H1 (cell line): Measurements from ENCODE around the gene KREMEN1. TPM values are rescaled to one million over a fixed set of nuclear protein-coding genes. Genes with fewer than 3 reads are reported as not detected.

ENCODE experiments used
- CTCF ChIA-PET: fragments of 300-600 bp; sonication (Branson Sonifier 250); formaldehyde crosslinking; loops from one replicate; lab custom pipeline; 2021; ENCODE audit not compliant: partially characterized antibody; lab: Charles Lee
- POLR2A ChIA-PET: fragments of 300-600 bp; sonication (Branson Sonifier 250); formaldehyde crosslinking; loops from one replicate; lab custom pipeline; 2021; ENCODE audit warnings: inconsistent platforms; ENCODE audit not compliant: partially characterized antibody; lab: Charles Lee
- DNase-seq, 2 experiments: peaks; one replicate each; pipeline versions ENCODE4 v3.0.0 to v3.0.0-alpha.2; 2010 to 2022; ENCODE audit warnings: low spot score in 2 of 2, low read depth in 1 of 2, mixed read lengths in 1 of 2
- FAIRE-seq: peaks from 2 replicates; lab custom pipeline; 2011; peaks lifted over from hg19 to GRCh38; lab: Jason Lieb, UNC
- H2AFZ ChIP-seq: 2 replicates; pipeline ENCODE4 v1.8.1; 2012; ENCODE audit warnings: low read length, inconsistent platforms
- H2AK5ac ChIP-seq: 2 replicates; pipeline ENCODE4 v1.6.1; 2013; ENCODE audit warnings: low read depth, low read length
- H2BK120ac ChIP-seq: replicated peaks from 2 replicates; pipeline ENCODE3; 2013; ENCODE audit warnings: low read depth, low read length, inconsistent platforms
- H2BK12ac ChIP-seq: 2 replicates; pipeline ENCODE4 v1.6.1; 2013; ENCODE audit warnings: low read depth, low read length
- H2BK15ac ChIP-seq: 2 replicates; pipeline ENCODE4 v1.6.1; 2013; ENCODE audit warnings: low read length
- H2BK20ac ChIP-seq: 2 replicates; pipeline ENCODE4 v1.6.1; 2013; ENCODE audit warnings: low read length
- H2BK5ac ChIP-seq: 2 replicates; pipeline ENCODE4 v1.6.1; 2013; ENCODE audit warnings: low read depth, low read length
- H3K14ac ChIP-seq: 2 replicates; pipeline ENCODE4 v1.6.1; 2013; ENCODE audit warnings: inconsistent platforms; ENCODE audit not compliant: insufficient read length
- H3K18ac ChIP-seq: 2 replicates; pipeline ENCODE4 v1.6.1; 2013; ENCODE audit warnings: low read length; ENCODE audit errors: extremely low read depth
- H3K23ac ChIP-seq: 2 replicates; pipeline ENCODE4 v1.6.1; 2013; ENCODE audit warnings: inconsistent platforms; ENCODE audit not compliant: insufficient read length
- H3K23me2 ChIP-seq: 2 replicates; pipeline ENCODE4 v1.6.1; 2013; ENCODE audit warnings: low read depth, low read length
- H3K27ac ChIP-seq: 2 replicates; pipeline ENCODE4 v1.6.1; 2011; ENCODE audit warnings: low read depth, low read length, inconsistent platforms
- H3K27me3 ChIP-seq, 4 experiments: replicated peaks in 1 of 4; 1 replicate in 1 of 4; 2 replicates in 3 of 4; pipeline versions ENCODE4 v1.6.1 to v1.8.1; 2011 to 2013; ENCODE audit warnings: low read length in 3 of 4, mild to moderate bottlenecking in 3 of 4, inconsistent platforms in 2 of 4, mixed read lengths in 2 of 4, moderate library complexity in 1 of 4; ENCODE audit not compliant: control insufficient read depth in 3 of 4, insufficient read depth in 3 of 4; ENCODE audit errors: extremely low read depth in 1 of 4
- H3K36me3 ChIP-seq, 4 experiments: 2 replicates each; pipeline versions ENCODE4 v1.6.1 to v1.8.1; 2011 to 2013; ENCODE audit warnings: mild to moderate bottlenecking in 4 of 4, low read length in 3 of 4, moderate library complexity in 2 of 4, control low read depth in 1 of 4, inconsistent platforms in 1 of 4; ENCODE audit not compliant: insufficient read depth in 4 of 4, control insufficient read depth in 2 of 4
- H3K4ac ChIP-seq: replicated peaks from 2 replicates; pipeline ENCODE3; 2013; ENCODE audit warnings: low read length, low read depth, mixed read lengths, inconsistent platforms; ENCODE audit not compliant: insufficient read length
- H3K4me1 ChIP-seq, 4 experiments: replicated peaks in 1 of 4; 1 replicate in 1 of 4; 2 replicates in 3 of 4; pipeline versions ENCODE4 v1.6.1 to v1.8.1; 2011 to 2013; ENCODE audit warnings: low read length in 3 of 4, inconsistent platforms in 2 of 4, mixed read lengths in 1 of 4; ENCODE audit not compliant: insufficient read depth in 4 of 4, control insufficient read depth in 3 of 4
- H3K4me2 ChIP-seq, 2 experiments: 2 replicates each; pipeline versions ENCODE4 v1.6.1 to v1.8.1; 2011 to 2013; ENCODE audit warnings: low read depth in 2 of 2, low read length in 2 of 2, control low read depth in 1 of 2, inconsistent platforms in 1 of 2, mild to moderate bottlenecking in 1 of 2; ENCODE audit not compliant: insufficient read depth in 1 of 2
- H3K4me3 ChIP-seq, 4 experiments: fragments of 200-600, 300-600 bp in 1 of 4; sonication (generic), shearing (Covaris generic), sonication (Bioruptor Twin) in 1 of 4; 2 replicates each; pipeline versions ENCODE4 v1.5.1 to v1.8.1; 2011 to 2016; ENCODE audit warnings: low read length in 4 of 4, low read depth in 3 of 4, control low read depth in 2 of 4, inconsistent platforms in 2 of 4, mild to moderate bottlenecking in 2 of 4, mixed read lengths in 1 of 4, moderate library complexity in 1 of 4; ENCODE audit not compliant: insufficient read depth in 2 of 4; ENCODE audit errors: extremely low read depth in 1 of 4
- H3K56ac ChIP-seq: replicated peaks from 2 replicates; pipeline ENCODE3; 2013; ENCODE audit warnings: low read depth, mild to moderate bottlenecking, mixed read lengths, low read length, inconsistent platforms; ENCODE audit not compliant: insufficient read length
- H3K79me1 ChIP-seq: 2 replicates; pipeline ENCODE4 v1.6.1; 2013; ENCODE audit warnings: low read depth, low read length, control low read depth
- H3K79me2 ChIP-seq, 2 experiments: 2 replicates each; pipeline versions ENCODE4 v1.6.1 to v1.8.1; 2012 to 2013; ENCODE audit warnings: low read length in 2 of 2, mild to moderate bottlenecking in 2 of 2, inconsistent platforms in 1 of 2; ENCODE audit not compliant: insufficient read depth in 2 of 2, control insufficient read depth in 1 of 2
- H3K9ac ChIP-seq, 4 experiments: replicated peaks in 1 of 4; 1 replicate in 1 of 4; 2 replicates in 3 of 4; pipeline versions ENCODE4 v1.6.1 to v1.8.1; 2011 to 2013; ENCODE audit warnings: low read depth in 3 of 4, low read length in 3 of 4, control low read depth in 2 of 4, mild to moderate bottlenecking in 2 of 4, moderate library complexity in 2 of 4, inconsistent platforms in 1 of 4; ENCODE audit errors: extremely low read depth in 1 of 4
- H3K9me3 ChIP-seq, 2 experiments: 2 replicates each; pipeline versions ENCODE4 v1.6.1 to v1.8.1; 2012 to 2013; ENCODE audit warnings: mild to moderate bottlenecking in 2 of 2, moderate library complexity in 2 of 2, control low read depth in 1 of 2, inconsistent platforms in 1 of 2, low read depth in 1 of 2, low read length in 1 of 2, mixed read lengths in 1 of 2; ENCODE audit not compliant: insufficient read depth in 2 of 2
- H4K20me1 ChIP-seq, 2 experiments: replicated peaks in 1 of 2; 2 replicates each; pipeline versions ENCODE3 to v1.8.1; 2011 to 2013; ENCODE audit warnings: inconsistent platforms in 2 of 2, low read length in 2 of 2, mild to moderate bottlenecking in 1 of 2; ENCODE audit not compliant: insufficient read depth in 2 of 2, control insufficient read depth in 1 of 2
- H4K5ac ChIP-seq: 2 replicates; pipeline ENCODE4 v1.6.1; 2013; ENCODE audit warnings: low read length, low read depth, mixed read lengths, inconsistent platforms; ENCODE audit not compliant: insufficient read length
- H4K8ac ChIP-seq: 2 replicates; pipeline ENCODE4 v1.8.0; 2013; ENCODE audit warnings: mild to moderate bottlenecking, moderate library complexity, low read length, inconsistent platforms; ENCODE audit not compliant: insufficient read depth; ENCODE audit errors: extremely low read depth
- H4K91ac ChIP-seq: replicated peaks from 2 replicates; pipeline ENCODE3; 2013; ENCODE audit warnings: low read length, mixed read lengths, inconsistent platforms; ENCODE audit not compliant: insufficient read length
- CEBPB ChIP-seq: IDR thresholded peaks from 2 replicates; pipeline ENCODE4 v1.6.1; 2012; ENCODE audit warnings: low read depth, low read length
- EP300 ChIP-seq, 2 experiments: IDR thresholded peaks; 1 replicate in 1 of 2; 2 replicates in 1 of 2; pipeline ENCODE4 v1.6.1; 2011 to 2012; ENCODE audit warnings: low read depth in 2 of 2, low read length in 2 of 2, mild to moderate bottlenecking in 2 of 2, borderline replicate concordance in 1 of 2, inconsistent platforms in 1 of 2, moderate library complexity in 1 of 2
- HDAC2 ChIP-seq, 2 experiments: fragments of 300-600 bp in 1 of 2; sonication (generic) in 1 of 2; IDR thresholded peaks; 2 replicates each; pipeline ENCODE4 v1.6.1; 2011 to 2012; ENCODE audit warnings: low read depth in 2 of 2, low read length in 2 of 2, mild to moderate bottlenecking in 2 of 2, moderate library complexity in 2 of 2, borderline replicate concordance in 1 of 2, inconsistent platforms in 1 of 2
- KDM4A ChIP-seq: IDR thresholded peaks from one replicate; pipeline ENCODE4 v1.7.1; 2012; ENCODE audit warnings: low read depth, mild to moderate bottlenecking, moderate library complexity, low read length, inconsistent platforms; ENCODE audit not compliant: severe bottlenecking
- POLR2AphosphoS5 ChIP-seq: IDR thresholded peaks from 2 replicates; pipeline ENCODE4 v1.6.1; 2011; ENCODE audit warnings: low read depth, low read length
- SP4 ChIP-seq: IDR thresholded peaks from 2 replicates; pipeline ENCODE4 v1.6.1; 2012; ENCODE audit warnings: low read length, inconsistent platforms
- TCF12 ChIP-seq: IDR thresholded peaks from 2 replicates; pipeline ENCODE4 v1.6.1; 2011; ENCODE audit warnings: low read depth, mild to moderate bottlenecking, low read length
- WGBS, 2 experiments: shearing (Covaris generic) in 1 of 2; methylation state at CpG; one replicate each; pipeline versions ENCODE4 v1.1.6 to v1.1.7; 2013 to 2015; ENCODE audit warnings: low lambda C conversion rate in 2 of 2, mixed read lengths in 2 of 2, inconsistent platforms in 1 of 2, low coverage in 1 of 2, missing lambda C conversion rate in 1 of 2; ENCODE audit not compliant: insufficient replicate concordance in 2 of 2, insufficient coverage in 1 of 2, insufficient read length in 1 of 2; ENCODE audit errors: extremely low coverage in 1 of 2, missing lambda C conversion rate in 1 of 2; 5-methylcytosine and 5-hydroxymethylcytosine counted together
- polyA plus RNA-seq, 7 experiments: library from polyadenylated mRNA; depleted of rRNA in 3 of 7; stranded (reverse) in 5 of 7; unstranded in 2 of 7; fragments of >200 nt in 5 of 7; fragments of 200-250 nt in 2 of 7; gene quantifications; 1 replicate in 5 of 7; 2 replicates in 1 of 7; 4 replicates in 1 of 7; pipeline versions ENCODE4 v1.2.1 to v1.2.3, GENCODE V29; 2011 to 2013; ENCODE audit warnings: missing spikeins in 2 of 7, mixed read lengths in 2 of 7
- total RNA-seq: library from RNA; stranded (reverse); fragmentation: NEBNext Ultra II Directional; extraction: Animal tissue kit (Norgen Biotek cat#: 25700); gene quantifications from 2 replicates; pipeline ENCODE4 v1.2.1, GENCODE V29; 2021

Gene KREMEN1
- total and polyA plus RNA-seq, 2 of the 8 experiments (the other 6 are each of a cell fraction or from before 2014, with no cell fraction given) = 2.1 to 3.2 TPM

DNA sequence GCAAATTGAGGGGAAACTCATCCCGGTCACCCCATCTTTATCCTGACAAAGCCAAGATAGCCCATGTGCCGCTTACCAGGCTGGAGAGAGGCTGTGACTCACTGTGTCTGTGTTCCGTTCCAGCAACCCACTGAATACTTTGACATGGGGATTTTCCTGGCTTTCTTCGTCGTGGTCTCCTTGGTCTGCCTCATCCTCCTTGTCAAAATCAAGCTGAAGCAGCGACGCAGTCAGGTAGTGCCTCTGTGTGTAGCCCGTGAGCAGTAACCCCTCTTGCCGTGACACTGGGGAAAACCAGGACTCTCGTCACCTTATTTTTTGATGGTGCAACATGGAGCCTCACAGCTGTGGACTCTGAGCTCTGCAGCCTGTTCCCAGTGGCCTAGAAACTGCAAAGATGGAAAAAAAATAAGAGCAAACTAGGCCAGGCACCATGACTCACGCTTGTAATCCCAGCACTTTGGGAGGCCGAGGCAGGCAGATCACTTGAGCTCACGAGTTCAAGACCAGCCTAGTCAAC, 28.1 kb upstream of the KREMEN1 start:
- Histone ChIP-seq H2AK5ac (no peak overlapping the region), H3K27ac (no peak overlapping the region), H4K91ac (no peak overlapping the region), H3K79me2 (peaks cover 0 to 5% of the 10 kb centered on the region in 2 experiments; a peak in 1 of 4 replicates), H2BK20ac (no peak overlapping the region), H2BK15ac (no peak overlapping the region), H3K14ac (no peak overlapping the region), H3K4me2 (no peak overlapping the region), H3K23me2 (no peaks in the 10 kb centered on the region), H3K56ac (no peak overlapping the region), H3K27me3 (no peaks in the 10 kb centered on the region), H2AFZ (no peak overlapping the region), H4K8ac (no peak overlapping the region), H3K4me1 (peaks cover 0 to 3% (median 0%) of the 10 kb centered on the region in 4 experiments; a peak in 3 of 7 replicates), H2BK12ac (no peak overlapping the region), H4K20me1 (peaks cover 1 to 8% of the 10 kb centered on the region in 2 experiments), H3K18ac (no peak overlapping the region), H2BK5ac (no peak overlapping the region), H3K9ac (no peak overlapping the region), H3K4ac (no peak overlapping the region), H2BK120ac (no peak overlapping the region), H4K5ac (no peak overlapping the region), H3K9me3 (no peaks in the 10 kb centered on the region), H3K36me3 (peaks cover 14 to 63% (median 38%) of the 10 kb centered on the region in 4 experiments; a peak in 7 of 8 replicates), H3K4me3 (no peak overlapping the region), H3K79me1 (no peaks in the 10 kb centered on the region), H3K23ac (no peak overlapping the region)
- CTCF ChIA-PET = interaction anchor here (0.6 to 1.8 kb wide), 7 partner anchors 17 to 343 kb away, joined by 3 to 7 read pairs (median 4); partner anchors contain the start of genes AP1B1 and C22orf31
- POLR2A ChIA-PET = interaction anchor here (0.6 to 1.2 kb wide), 4 partner anchors 11 to 149 kb away, joined by 3 to 6 read pairs (median 3); partner anchors contain the start of gene C22orf31
- FAIRE-seq = no peak
- no peak for DNase-seq
- WGBS, 2 experiments = 89% methylated on average over 13 of the region's 13 CpGs; no CpG with 5 or more reads in 1 of the 2 experiments
- no peak for TF ChIP-seq KDM4A
- no peak for TF ChIP-seq HDAC2 (IDR thresholded peaks at IDR 0.05; ENCODE audit: borderline replicate concordance in 1 of 2, low read depth in 2 of 2, low read length in 2 of 2)
- no peak for TF ChIP-seq EP300 (IDR thresholded peaks at IDR 0.05; ENCODE audit: borderline replicate concordance in 1 of 2, low read depth in 2 of 2, low read length in 2 of 2)
- TF ChIP-seq TCF12 = no peak
- no peak for TF ChIP-seq CEBPB
- no peak for TF ChIP-seq SP4
- no peak for TF ChIP-seq POLR2AphosphoS5
